ENCODE measurements around the gene ZNF618.

- no peak for TF ChIP-seq CTCF (IDR thresholded peaks at IDR 0.05)
- no peak for TF ChIP-seq POLR2A (IDR thresholded peaks at IDR 0.05)
- no peak for TF ChIP-seq POLR2AphosphoS5 (IDR thresholded peaks at IDR 0.05; ENCODE audit: insufficient read depth in 1 of 2, low read depth in 1 of 2)
Observed at GRCh38 chr9:114006931-114007691, 131.0 kb downstream of the ZNF618 start.

Measured in vagina (tissue), 2 donors.